PC-3 (cell line): Measurements from ENCODE around the gene CCDC88B. TPM values are rescaled to one million over a fixed set of nuclear protein-coding genes. Genes with fewer than 3 reads are reported as not detected.

Experiments
- ATAC-seq: fragments of 200-7000 bp; cut with Tn5 transposase; 2 replicates; pipeline ENCODE4 v1.9.1; 2020; ENCODE audit warnings: mild to moderate bottlenecking, moderate library complexity
- BruUV-seq: library from RNA; stranded (reverse); fragments of 400-500 nt; replicated peaks from 2 replicates; lab custom pipeline; 2021; lab: Mats Ljungman, UMichigan
- CTCF ChIA-PET: fragments of 300-600 bp; sonication (Branson Sonifier 250); formaldehyde crosslinking; loops from one replicate; lab custom pipeline; 2022; ENCODE audit warnings: antibody characterized with exemption; lab: Charles Lee
- POLR2A ChIA-PET: fragments of 300-600 bp; sonication (Branson Sonifier 250); formaldehyde crosslinking; loops from one replicate; lab custom pipeline; 2022; ENCODE audit warnings: antibody characterized with exemption; ENCODE audit not compliant: unreplicated experiment; lab: Charles Lee
- DNase-seq: peaks from one replicate; pipeline ENCODE4 v3.0.0-alpha.2; 2015
- H2AFZ ChIP-seq: fragments of 300-600 bp; sonication (generic); 2 replicates; pipeline ENCODE4 v1.6.0; 2016; ENCODE audit warnings: antibody characterized with exemption, low read length
- H3F3A ChIP-seq: fragments of 300-600 bp; sonication (generic); one replicate; pipeline ENCODE4 v1.6.0; 2017; ENCODE audit warnings: antibody characterized with exemption, low read length, control low read depth, mild to moderate bottlenecking; ENCODE audit not compliant: unreplicated experiment
- H3K27ac ChIP-seq: fragments of 300-600 bp; sonication (generic); 2 replicates; pipeline ENCODE4 v1.5.1; 2016; ENCODE audit warnings: mild to moderate bottlenecking, low read length
- H3K27me3 ChIP-seq: fragments of 300-600 bp; sonication (generic); 2 replicates; pipeline ENCODE4 v1.6.1; 2016; ENCODE audit warnings: low read length, mixed read lengths
- H3K36me3 ChIP-seq: fragments of 300-600 bp; sonication (generic); 2 replicates; pipeline ENCODE4 v1.6.1; 2016; ENCODE audit warnings: low read depth, mixed run types, low read length, mixed read lengths
- H3K4me1 ChIP-seq: fragments of 300-600 bp; sonication (generic); 2 replicates; pipeline ENCODE4 v1.5.1; 2016; ENCODE audit warnings: low read length; ENCODE audit not compliant: insufficient read depth
- H3K4me2 ChIP-seq: fragments of 300-600 bp; sonication (generic); 2 replicates; pipeline ENCODE4 v1.6.0; 2016; ENCODE audit warnings: low read length
- H3K4me3 ChIP-seq: fragments of 300-600 bp; sonication (generic); 2 replicates; pipeline ENCODE4 v1.5.1; 2016; ENCODE audit warnings: mild to moderate bottlenecking, low read length, mixed read lengths
- H3K79me2 ChIP-seq: fragments of 300-600 bp; sonication (generic); 2 replicates; pipeline ENCODE4 v1.6.1; 2017; ENCODE audit warnings: low read length, mixed read lengths
- H3K9ac ChIP-seq: fragments of 300-600 bp; sonication (generic); 2 replicates; pipeline ENCODE4 v1.6.0; 2016; ENCODE audit warnings: mild to moderate bottlenecking, low read length
- H3K9me2 ChIP-seq: fragments of 300-600 bp; sonication (generic); replicated peaks from 2 replicates; pipeline ENCODE4 v1.6.1; 2016; ENCODE audit warnings: mixed run types, low read length, mixed read lengths
- H3K9me3 ChIP-seq: fragments of 300-600 bp; sonication (generic); 2 replicates; pipeline ENCODE4 v1.6.1; 2016; ENCODE audit warnings: low read length, mixed read lengths
- H4K20me1 ChIP-seq: fragments of 300-600 bp; sonication (generic); 2 replicates; pipeline ENCODE4 v1.6.1; 2016; ENCODE audit warnings: low read length, mixed read lengths
- CTCF ChIP-seq: fragments of 300-600 bp; sonication (generic); conservative IDR thresholded peaks from 2 replicates; pipeline ENCODE4 v1.5.1; 2017; ENCODE audit warnings: antibody characterized with exemption, low read depth, mild to moderate bottlenecking, low read length
- EZH2 ChIP-seq: fragments of 300-600 bp; sonication (generic); IDR thresholded peaks from one replicate; pipeline ENCODE4 v1.6.1; 2017; ENCODE audit warnings: antibody characterized with exemption, mild to moderate bottlenecking, low read length; ENCODE audit not compliant: unreplicated experiment
- EZH2phosphoT487 ChIP-seq: fragments of 300-600 bp; sonication (generic); IDR thresholded peaks from 2 replicates; pipeline ENCODE4 v1.6.1; 2018; ENCODE audit warnings: mild to moderate bottlenecking, antibody characterized with exemption, low read length, borderline replicate concordance
- intact Hi-C: fragments of 100-400 bp; cut with micrococcal nuclease; formaldehyde crosslinking; loops from 2 replicates; pipeline ENCODE4 v1.9.0; 2023
- total RNA-seq: library from RNA; depleted of rRNA; stranded (reverse); fragments of >200 nt; gene quantifications from 2 replicates; pipeline ENCODE4 v1.2.3, GENCODE V29; 2014

The CCDC88B gene
- total RNA-seq, 1 experiment from 2014 or later = 21.0 TPM

- Histone ChIP-seq H3K79me2 (no peaks in the 10 kb centered on the region), H3K4me3 (no peak overlapping the region), H3K9me3 (no peaks in the 10 kb centered on the region), H3K4me1 (peaks cover 6% of the 10 kb centered on the region), H3K36me3 (no peaks in the 10 kb centered on the region), H4K20me1 (no peaks in the 10 kb centered on the region), H3K4me2 (no peak overlapping the region), H3F3A (no peaks in the 10 kb centered on the region), H3K9ac (no peak overlapping the region), H3K27me3 (no peaks in the 10 kb centered on the region), H2AFZ (no peak overlapping the region), H3K9me2 (no peaks in the 10 kb centered on the region), H3K27ac (no peak overlapping the region)
- no TSS peak for BruUV-seq
- TF ChIP-seq EZH2 (no peak), EZH2phosphoT487 (no peak), CTCF (no peak)
- ChIA-PET CTCF (interaction anchor here (0.8 to 1.4 kb wide), 3 partner anchors 14 to 24 kb away, joined by 3 to 27 read pairs (median 22); partner anchors contain the start of genes PRDX5 and TRMT112), POLR2A (no interaction called here)
- intact Hi-C loops = no loop called here
- DNase-seq (no peak), ATAC-seq (no peak)
Measured at GRCh38 chr11:64341429-64341828, 1.4 kb downstream of the CCDC88B start.

GRCh38 chr11:64341851-64342791 lies 2.1 kb downstream of the CCDC88B start:
- Histone ChIP-seq H4K20me1 (no peaks in the 10 kb centered on the region), H3K9me3 (no peaks in the 10 kb centered on the region), H3K27me3 (no peaks in the 10 kb centered on the region), H3K4me1 (peaks cover 8% of the 10 kb centered on the region), H2AFZ (peak overlapping the region; percentile 84), H3F3A (no peaks in the 10 kb centered on the region), H3K9me2 (no peaks in the 10 kb centered on the region), H3K4me3 (peak overlapping the region; percentile 65), H3K4me2 (peak overlapping the region; percentile 87), H3K9ac (peak overlapping the region; percentile 69), H3K27ac (0 out of 2 replicates have a peak overlapping the region, but pooled peaks have one; percentile 12), H3K79me2 (no peaks in the 10 kb centered on the region), H3K36me3 (no peaks in the 10 kb centered on the region)
- DNase-seq = peak; percentile 96
- no peak for TF ChIP-seq EZH2
- TF ChIP-seq CTCF = peak; percentile 61
- TSS peak; percentile 94 for BruUV-seq
- CTCF ChIA-PET = interaction anchor here (0.6 to 1.5 kb wide), 10 partner anchors 11 to 793 kb away, joined by 3 to 27 read pairs (median 6); partner anchors contain the start of genes PRDX5 and TRMT112
- POLR2A ChIA-PET = interaction anchor here (0.6 to 0.7 kb wide), 4 partner anchors 13 to 1678 kb away, joined by 3 to 7 read pairs (median 4); partner anchors contain the start of genes PRDX5 and TRMT112
- intact Hi-C loops = no loop called here
- peak; percentile 96 for ATAC-seq
